Activated gamma-delta T cell treated with Interleukin-2 at 50 U/mL for 16 hours (primary cell): Measurements from ENCODE around the gene CDC42BPA.
"Not testable (repeated sequence)": the region's sequence is repeated elsewhere in the genome, so short reads cannot be mapped to it uniquely, and the experiment has no call there.

Experiments
- DNase-seq: peaks from one replicate; pipeline ENCODE4 v3.0.0-alpha.2; 2020

The CDC42BPA gene

GRCh38 chr1:227059076-227059475 lies 259.2 kb downstream of the CDC42BPA start:
- DNase-seq = no peak

DNA sequence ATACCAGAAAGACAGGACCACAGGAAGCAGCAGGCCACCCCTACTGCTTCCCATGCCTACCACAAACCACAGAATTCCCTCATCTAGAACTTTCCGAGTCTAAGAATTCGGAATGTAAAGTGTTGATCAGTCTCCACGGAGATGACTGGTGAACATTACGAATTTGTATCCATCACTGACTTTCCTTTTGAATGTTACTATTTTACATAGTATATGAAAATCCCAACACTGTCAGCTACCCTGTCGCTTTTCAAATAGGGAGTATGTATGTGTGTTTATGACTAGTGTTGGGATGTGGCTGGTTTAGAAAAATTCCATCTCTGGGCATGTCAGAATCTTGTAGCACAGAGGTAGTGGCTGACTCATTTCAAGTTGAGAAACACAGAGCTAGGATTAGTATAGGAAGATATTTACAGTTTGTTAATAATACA lies 260.0 kb downstream of the CDC42BPA start:
- DNase-seq = no peak

GRCh38 chr1:227049253-227049652 lies 269.0 kb downstream of the CDC42BPA start:
- no peak for DNase-seq

DNA sequence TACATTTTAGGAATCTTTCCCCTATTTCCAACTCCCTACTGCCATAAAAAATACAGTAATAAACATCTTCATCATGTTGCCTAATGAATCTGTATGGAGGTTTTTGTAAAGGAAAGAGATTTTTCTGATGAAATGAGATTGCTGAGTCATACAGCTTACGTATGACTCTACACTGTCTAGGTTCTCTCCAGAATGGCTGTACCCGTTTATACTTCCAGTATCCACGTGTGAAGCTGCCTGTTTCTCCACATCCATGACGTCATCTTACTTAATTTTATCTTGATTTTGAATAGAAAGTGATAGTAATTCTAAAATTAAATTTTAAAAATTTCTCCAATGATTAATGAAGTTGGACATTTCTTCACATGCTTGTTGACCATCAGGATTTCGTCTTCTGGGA lies 274.5 kb downstream of the CDC42BPA start:
- DNase-seq = no peak

DNA sequence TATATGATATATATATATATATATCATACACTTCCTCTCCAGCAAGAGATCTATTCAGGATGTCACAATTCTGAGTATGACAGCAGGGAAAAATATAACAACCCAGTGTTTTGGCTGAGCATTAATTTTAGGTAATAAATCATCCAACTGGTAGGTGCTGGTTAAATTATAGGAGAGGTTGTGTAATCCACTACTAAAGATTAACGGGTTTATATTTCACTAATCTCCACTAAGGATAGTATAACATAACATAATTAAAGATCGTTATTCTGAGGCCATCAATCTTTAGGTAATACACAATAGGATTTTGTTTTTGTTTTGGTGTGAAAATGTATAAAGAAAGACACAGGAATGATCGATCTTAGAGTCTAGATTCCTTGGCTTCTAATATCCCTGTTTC lies 276.0 kb downstream of the CDC42BPA start:
- DNase-seq = no peak

GRCh38 chr1:227038401-227038800 lies 279.9 kb downstream of the CDC42BPA start:
- no peak for DNase-seq

- no peak for DNase-seq
Observed at GRCh38 chr1:227037121-227037520, 281.2 kb downstream of the CDC42BPA start.

GRCh38 chr1:227035316-227035715 lies 283.0 kb downstream of the CDC42BPA start:
- no peak for DNase-seq

GRCh38 chr1:227033880-227034279 lies 284.4 kb downstream of the CDC42BPA start:
- no peak for DNase-seq

DNA sequence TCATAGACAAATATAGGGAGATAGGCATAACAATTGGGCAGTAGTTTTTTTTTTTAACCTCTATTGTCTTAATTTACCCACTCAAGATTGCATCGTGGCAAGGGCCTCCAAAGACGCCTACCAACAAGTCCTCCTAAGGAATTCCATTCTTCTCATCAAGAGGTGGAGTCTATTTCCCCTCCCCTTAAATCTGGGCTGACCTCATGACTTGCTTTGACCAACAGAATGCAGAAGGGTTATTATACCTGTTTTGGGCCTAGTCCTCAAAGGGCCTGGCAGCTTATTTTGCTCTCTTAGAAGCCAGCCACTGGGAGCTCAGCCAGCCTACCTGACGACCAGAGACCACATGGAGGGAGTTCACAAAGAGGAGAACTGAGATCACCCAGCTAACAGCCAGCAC lies 285.9 kb downstream of the CDC42BPA start:
- no peak for DNase-seq

DNA sequence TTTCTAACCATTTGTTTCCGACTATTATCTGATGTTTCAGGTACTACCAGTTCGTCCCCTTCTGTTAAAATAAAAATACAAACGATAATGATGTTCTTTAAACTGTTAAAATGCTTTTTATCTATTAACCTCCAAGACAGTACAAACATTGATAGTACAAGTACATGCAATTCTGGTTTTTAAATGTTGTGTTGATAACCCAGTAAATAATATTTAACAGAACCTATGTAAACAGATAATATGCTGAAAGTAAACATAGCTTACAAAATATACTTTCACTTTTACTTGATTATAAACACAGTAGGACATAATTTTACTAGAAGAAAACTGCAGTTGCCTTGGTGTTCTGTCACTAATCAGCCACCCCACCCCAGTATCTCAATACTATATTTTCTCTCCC lies 301.3 kb downstream of the CDC42BPA start:
- no peak for DNase-seq

DNA sequence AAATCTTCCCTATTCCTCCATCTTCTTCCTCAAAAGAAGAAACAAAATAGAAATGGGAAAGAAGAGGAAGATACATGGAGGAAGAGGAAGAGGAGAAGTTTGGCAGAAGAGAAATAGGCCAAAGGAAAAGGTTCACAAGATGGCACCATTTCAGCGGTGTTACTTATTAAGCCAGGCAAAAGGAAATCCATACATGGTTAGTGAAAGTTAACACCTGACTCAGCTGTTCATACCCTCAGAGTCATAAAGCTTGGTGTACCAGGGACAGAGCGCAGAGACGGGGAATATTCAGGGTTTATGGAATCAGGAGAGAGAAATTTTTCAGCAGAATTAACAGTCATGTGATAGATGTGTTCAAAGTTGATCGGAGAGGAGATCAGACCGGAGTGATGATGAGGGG lies 307.6 kb downstream of the CDC42BPA start:
- DNase-seq = no peak

DNA sequence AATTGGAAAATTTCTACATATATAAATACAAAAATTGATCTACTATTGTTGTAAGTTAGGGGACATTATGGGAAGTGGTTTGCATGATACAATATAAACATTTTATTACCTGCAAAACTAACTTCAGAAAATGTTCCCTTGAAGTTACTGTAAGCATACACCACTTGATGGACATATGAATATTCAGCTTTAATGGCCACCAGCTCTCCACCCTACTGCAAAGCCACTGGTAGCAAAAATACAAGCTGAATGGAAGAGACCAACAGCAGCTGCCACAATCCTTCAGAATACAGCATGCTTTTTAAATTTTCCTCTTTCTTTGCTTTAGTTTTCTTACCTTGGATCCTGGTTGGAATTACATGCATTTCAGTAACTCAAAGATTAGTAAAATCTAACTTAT lies 308.4 kb downstream of the CDC42BPA start:
- no peak for DNase-seq

GRCh38 chr1:227006226-227006796 lies 312.0 kb downstream of the CDC42BPA start:
- DNase-seq = no peak

- DNase-seq = no peak
Observed at GRCh38 chr1:227004796-227005195, 313.5 kb downstream of the CDC42BPA start.

DNA sequence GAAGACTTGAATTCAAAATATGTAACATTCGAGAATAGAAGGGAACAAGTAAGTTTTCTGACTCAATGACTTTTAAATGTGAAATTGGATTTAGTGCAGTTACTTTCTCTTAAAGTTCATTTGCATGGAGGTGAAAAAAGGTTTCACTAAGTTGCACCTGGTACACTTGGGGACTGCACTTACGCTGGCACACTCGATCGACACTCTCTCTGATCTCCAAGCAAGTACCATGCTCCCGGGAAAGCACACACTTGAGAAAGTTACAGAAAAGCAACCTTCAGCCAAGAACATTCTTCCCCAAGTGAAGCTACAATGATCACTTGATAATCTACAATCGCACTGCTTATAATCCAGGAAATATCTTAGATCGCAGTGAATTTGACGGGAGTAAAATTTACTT lies 315.1 kb downstream of the CDC42BPA start:
- DNase-seq = no peak

GRCh38 chr1:227002531-227003049 lies 315.7 kb downstream of the CDC42BPA start:
- DNase-seq = no peak

DNA sequence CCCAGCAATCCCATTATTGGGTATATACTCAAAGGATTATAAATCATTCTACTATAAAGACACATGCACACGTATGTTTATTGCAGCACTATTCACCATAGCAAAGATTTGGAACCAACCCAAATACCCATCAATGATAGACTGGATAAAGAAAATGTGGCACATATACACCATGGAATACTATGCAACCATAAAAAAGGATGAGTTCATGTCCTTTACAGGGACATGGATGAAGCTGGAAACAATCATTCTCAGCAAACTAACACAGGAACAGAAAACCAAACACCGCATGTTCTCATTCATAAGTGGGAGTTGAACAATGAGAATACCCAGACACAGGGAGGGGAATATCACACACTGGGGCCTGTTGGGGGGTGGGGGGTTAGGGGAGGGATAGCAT lies 318.7 kb downstream of the CDC42BPA start:
- not testable (repeated sequence) for DNase-seq

GRCh38 chr1:226995365-226996332 lies 322.6 kb downstream of the CDC42BPA start:
- no peak for DNase-seq

GRCh38 chr1:226994586-226995364 lies 323.5 kb downstream of the CDC42BPA start:
- DNase-seq = no peak

DNA sequence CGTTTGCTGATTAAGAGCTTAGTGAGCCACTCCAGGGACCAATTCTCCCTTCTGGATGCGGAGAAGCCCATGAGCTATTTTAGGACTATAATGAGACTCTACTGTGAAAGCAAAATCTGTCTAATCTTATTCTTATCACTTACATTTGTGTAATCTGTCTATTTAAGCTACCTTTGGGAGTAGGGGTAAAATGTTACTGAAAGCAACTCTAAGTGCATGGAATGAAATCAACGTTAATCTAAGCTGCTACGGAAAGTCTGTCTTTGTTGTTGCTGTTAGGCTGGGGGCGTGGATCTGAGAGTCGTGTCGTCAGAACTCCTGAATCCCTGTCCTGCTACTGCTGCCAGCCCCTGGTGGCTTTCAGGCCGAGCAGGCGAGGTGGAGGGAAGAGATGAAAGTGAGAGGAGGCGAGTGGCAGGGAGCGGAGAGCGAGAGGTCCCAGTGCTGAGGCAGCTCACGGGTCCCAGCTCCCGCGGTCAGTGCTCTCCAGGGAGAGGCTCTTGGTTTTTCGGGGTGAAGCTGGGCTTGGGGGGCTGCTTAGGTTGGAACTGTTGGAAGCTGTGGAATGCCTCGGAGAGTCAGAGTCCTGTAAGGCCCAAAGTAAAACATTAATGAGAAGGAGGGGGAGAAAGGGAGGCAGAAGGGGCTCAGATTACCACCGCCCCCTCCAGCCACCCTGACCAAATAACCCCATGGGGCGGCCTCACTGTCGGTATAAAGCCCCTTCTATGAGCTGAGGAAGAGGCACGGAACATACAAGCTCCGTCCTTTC lies 324.3 kb downstream of the CDC42BPA start:
- no peak for DNase-seq

DNA sequence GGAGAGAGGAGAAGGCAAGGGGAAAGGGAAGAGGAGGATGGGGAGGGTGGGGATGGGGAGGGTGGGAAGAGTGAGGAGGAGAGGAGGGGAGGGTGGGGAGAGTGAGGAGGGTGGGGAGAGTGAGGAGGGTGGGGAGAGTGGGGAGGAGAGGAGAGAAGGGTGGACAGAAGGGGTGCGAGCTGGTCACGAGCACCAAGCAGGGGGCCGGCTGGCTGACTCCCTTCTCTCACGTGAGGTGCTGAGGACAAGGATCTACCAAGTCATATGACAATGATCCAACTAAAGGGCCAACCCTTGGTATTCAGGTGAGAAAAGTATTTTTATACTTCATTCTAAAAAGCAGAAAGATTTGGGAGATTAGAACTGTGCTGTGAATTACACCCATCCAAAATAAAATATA lies 326.4 kb downstream of the CDC42BPA start:
- DNase-seq = no peak
